ENCODE results near the gene RFT1.

DNA sequence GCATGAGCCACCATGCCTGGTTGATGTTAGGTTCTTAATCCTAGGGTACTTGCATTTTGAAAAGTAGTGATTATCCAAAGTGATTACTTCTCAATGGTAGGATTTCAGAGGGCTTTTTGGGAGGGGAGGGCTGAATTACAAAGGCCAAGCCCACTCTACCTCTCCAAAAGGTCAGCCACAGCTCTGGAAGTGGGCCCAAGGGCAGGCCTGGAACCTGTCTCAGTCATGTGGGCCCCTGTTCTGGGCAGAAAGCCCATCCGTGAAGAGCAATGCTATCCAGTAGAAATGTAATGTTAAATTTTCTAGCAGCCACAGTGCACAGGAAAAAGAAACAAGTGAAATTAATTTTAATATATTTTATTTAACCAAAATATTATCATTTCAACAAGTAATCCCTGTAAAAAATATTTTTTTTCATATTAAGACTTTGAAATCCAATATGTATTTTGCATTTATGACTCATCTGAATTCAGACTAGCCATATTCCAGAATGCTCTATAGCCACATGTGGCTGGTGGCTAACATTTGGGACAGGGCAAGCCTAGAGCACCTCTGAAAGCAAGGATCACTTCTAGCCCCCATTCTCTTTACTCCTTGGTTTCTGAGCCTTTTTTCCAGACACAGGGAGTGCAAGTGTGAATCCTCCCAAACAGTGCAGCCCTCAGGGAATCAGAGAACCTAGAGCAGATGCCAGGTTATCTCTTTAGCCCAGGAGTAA is 16.8 kb downstream of the RFT1 start:
- TF ChIP-seq POLR2AphosphoS5 (IDR thresholded peaks at IDR 0.05; ENCODE audit: borderline replicate concordance, low read depth, low read length) (no peak), EZH2 (IDR thresholded peaks at IDR 0.05) (no peak)
